GM10266 (cell line): ENCODE results near the gene HABP2.

Experiments
- DNase-seq: peaks from one replicate; pipeline ENCODE4 v3.0.0; 2012; ENCODE audit errors: extremely low spot score
- TF ChIP-seq, protein P1 (sequence below): IDR thresholded peaks from 2 replicates; pipeline ENCODE4 v1.5.1; 2012; ENCODE audit warnings: mild to moderate bottlenecking, low read depth; ENCODE audit not compliant: control insufficient read depth, insufficient read depth; ENCODE audit errors: missing control alignments

HABP2 gene

DNA sequence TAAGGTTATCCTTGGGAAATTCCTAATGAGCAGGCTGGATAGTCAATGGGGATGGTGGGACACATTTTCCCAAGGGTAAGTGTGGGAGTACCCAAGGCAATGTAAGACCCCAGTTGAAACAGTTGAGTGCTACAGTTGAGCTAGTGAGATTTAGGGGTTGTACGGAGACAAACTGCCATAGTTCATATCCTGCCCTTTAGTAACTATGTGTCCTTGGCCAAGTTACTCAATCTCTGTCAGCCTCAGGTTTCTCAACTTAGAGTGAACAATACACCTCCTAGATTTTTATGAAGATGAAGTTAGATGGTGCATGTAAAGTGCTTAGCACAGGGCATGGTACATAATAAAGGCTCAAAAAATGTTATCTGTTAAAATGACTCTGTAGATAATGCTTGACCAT, 20.5 kb downstream of the HABP2 start:
- DNase-seq, result no peak
- TF ChIP-seq, protein P1, sequence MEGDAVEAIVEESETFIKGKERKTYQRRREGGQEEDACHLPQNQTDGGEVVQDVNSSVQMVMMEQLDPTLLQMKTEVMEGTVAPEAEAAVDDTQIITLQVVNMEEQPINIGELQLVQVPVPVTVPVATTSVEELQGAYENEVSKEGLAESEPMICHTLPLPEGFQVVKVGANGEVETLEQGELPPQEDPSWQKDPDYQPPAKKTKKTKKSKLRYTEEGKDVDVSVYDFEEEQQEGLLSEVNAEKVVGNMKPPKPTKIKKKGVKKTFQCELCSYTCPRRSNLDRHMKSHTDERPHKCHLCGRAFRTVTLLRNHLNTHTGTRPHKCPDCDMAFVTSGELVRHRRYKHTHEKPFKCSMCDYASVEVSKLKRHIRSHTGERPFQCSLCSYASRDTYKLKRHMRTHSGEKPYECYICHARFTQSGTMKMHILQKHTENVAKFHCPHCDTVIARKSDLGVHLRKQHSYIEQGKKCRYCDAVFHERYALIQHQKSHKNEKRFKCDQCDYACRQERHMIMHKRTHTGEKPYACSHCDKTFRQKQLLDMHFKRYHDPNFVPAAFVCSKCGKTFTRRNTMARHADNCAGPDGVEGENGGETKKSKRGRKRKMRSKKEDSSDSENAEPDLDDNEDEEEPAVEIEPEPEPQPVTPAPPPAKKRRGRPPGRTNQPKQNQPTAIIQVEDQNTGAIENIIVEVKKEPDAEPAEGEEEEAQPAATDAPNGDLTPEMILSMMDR, result no peak

DNA sequence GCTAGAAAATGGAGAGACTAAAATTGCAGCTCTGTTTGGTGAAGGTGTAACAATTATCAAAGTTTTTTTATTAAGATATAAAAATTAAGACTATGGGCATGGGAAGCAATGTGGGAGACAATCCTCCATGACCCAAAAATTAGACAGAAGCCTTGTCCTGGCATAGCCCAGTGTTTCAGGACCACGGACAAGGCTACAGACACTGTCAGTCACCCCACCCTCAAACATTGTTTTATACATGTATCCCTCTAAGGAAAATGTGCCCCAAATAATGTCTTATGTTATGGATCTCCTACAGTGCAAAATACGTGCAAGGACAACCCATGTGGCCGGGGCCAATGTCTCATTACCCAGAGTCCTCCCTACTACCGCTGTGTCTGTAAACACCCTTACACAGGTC, 24.0 kb downstream of the HABP2 start:
- DNase-seq, result no peak
- TF ChIP-seq, protein P1, result no peak

DNA sequence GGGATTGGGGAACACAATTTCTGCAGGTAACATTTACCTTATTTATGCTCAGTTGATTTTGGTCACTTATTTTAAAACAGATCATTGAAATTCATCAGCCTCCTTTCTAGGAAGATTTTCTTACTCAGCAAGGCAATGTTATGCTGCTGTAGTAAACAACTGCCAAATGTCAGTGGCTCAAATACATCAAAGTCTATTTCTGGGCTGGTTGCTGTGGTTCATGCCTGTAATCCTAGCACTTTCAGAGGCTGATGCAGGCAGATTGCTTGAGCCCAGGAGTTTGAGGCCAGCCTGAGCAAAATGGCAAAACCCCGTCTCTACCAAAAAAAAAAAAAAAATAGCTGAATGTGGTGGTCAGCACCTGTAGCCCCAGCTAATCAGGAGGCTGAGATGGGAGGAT, 25.9 kb downstream of the HABP2 start:
- TF ChIP-seq, protein P1, result no peak

DNA sequence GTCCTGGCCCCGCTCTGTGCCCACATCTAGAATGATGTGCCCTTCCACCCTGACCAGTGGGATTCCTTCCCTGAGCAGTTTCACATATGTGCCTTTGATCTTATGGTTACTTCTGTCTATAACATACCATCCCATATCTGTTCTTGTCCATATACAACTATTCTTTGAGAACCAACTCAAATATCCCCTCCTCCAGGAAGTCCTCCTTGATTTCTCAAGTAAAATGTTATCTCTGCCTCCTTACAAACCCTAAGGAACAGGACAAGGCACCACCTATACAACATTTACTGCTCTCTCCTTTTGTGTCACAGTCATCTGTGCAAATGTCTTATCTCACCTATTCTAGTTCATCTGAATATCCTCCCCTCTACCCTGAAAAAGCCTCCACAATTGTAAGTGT, 28.2 kb downstream of the HABP2 start:
- TF ChIP-seq, protein P1, result no peak
- no peak for DNase-seq

More for the DNA sequence above, 25.9 kb downstream of the HABP2 start:
- DNase-seq, result no peak

DNA sequence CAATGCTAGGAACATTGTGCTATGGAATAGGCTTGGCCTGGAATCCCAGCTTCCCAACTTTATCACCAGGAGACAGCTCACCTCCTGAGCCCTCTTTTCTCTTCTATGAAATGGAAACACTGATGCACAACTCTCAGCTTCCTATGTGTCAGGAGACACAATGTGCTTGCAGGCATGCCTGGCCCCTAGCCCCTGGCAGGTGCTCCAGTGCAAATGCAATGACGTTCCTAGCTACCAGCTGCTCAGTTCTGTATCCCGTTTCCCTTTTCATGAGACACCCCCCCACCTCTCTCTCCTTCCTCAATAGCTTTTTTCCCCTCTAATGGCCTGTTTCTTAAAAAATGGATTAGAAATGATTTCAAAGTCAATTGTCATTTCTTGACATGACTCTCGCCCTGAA, 30.7 kb downstream of the HABP2 start:
- DNase-seq, result no peak
- TF ChIP-seq, protein P1, result no peak

DNA sequence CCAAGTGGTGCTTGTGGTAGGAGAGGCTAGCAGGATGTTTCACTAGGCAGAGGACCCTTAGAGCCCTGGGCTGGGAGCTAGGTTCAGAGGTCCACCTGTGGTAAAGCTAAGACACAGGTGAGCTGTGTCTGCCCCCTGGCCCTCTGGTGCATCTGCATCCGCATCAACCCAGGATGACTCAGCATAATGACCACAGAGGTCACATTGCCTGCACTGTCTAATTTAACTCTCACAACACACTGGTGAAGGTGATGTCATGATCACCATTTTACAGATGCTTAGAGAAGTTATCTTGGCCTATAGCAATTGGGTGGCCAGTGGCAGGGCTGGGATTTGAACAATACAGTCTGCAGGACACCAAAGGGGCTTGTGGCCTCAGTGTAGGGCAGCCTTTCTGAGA, 33.1 kb downstream of the HABP2 start:
- TF ChIP-seq, protein P1, result no peak
- no peak for DNase-seq

DNA sequence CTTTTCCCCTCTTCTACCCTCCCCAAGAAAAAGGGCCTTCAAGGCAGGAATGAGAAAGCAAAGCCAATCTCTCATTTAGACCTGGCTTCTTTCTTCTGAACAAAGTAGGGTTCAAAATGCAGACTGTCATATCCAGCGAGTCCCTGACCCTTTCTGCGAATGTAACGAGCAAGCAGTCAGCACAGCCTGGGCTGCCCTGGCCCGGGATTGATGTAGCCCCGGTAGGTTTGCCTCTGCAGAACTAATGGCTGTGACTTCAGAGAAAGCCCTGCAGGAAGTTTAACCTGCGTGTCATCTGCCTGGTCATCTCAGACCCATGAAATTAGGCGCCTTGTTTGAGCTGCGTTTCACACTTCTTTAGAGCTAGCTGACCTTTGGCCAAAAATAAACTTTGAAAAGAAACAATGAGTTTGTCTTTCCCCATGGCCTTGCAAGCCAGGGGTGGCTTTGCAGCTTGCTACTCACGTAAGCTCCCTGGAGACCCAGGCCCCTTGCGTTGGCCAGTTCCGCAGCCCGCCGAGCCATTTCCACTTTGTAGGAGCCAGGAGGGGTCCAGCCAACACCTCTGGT, 36.4 kb downstream of the HABP2 start:
- DNase-seq, result no peak
- TF ChIP-seq, protein P1, result no peak
